HG02642 (cell line): ENCODE data around the gene LRP5.
"Not testable (repeated sequence)": the region's sequence is repeated elsewhere in the genome, so short reads cannot be mapped to it uniquely, and the experiment has no call there.

ENCODE experiments used
- ATAC-seq: cut with Tn5 transposase; IDR thresholded peaks from one replicate; pipeline ENCODE4 v1.9.1; 2021; ENCODE audit warnings: mild to moderate bottlenecking; ENCODE audit not compliant: unreplicated experiment, poor library complexity

LRP5 gene

DNA sequence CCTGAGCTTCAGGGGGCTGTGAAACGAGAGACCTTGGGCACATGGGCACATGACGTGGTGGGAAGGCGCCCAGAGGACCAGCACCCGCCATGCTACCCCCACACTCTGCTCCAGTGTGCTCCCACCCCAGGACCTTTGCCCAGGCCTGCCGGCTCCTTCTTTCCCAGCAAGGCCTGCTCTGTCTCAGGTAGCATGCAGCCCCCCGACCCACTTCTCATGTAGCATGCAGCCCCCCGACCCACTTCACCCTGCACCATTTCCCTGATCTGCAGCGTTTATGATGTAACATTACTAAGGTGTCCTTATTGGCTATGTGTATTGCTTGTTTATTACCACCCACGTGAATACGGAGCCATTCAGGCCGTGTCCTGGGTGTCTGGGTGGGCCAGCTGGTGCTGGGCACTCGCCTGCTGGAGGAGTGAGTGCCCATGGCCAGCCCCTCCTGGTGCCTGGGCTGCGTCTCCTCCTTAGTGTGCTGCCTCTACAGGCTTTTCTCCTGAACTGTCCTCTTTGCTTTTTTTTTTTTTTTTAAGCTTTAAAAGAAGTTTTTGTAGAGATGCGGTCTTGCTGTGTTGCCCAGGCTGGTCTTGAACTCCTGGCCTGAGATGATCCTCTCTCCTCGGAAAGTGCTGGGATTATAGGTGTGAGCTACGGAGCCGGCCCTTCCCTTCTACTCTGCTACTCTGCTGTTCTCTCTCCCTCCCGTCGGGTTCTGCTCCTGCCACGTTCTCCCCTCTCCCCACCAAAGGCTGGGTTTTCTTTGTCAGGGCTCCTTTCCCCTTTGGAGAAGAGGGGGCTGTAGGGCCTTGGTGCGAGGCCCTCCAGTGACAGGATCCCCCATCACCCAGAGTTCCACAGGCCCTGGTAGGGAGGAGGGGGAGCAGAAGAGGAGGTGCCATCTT lies 29.4 kb downstream of the LRP5 start:
- ATAC-seq, result no peak

GRCh38 chr11:68342459-68343158 lies 30.2 kb downstream of the LRP5 start:
- ATAC-seq, result no peak

GRCh38 chr11:68343761-68344256 lies 31.4 kb downstream of the LRP5 start:
- ATAC-seq, result no peak

DNA sequence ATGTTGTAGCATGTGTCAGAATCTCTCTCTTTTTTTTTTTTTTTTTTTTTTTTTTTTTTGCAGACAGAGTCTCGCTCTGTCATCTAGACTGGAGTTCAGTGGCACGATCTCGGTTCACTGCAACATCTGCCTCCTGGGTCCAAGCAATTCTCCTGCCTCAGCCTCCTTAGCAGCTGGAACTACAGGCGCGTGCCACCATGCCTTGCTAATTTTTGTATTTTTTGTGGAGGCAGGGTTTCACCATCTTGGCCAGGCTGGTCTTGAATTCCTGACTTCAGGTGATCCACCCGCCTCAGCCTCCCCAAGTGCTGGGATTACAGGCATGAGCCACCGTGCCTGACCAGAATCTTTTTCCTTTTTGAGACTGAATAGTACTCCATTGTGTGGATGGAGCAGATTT lies 32.4 kb downstream of the LRP5 start:
- not testable (repeated sequence) for ATAC-seq

DNA sequence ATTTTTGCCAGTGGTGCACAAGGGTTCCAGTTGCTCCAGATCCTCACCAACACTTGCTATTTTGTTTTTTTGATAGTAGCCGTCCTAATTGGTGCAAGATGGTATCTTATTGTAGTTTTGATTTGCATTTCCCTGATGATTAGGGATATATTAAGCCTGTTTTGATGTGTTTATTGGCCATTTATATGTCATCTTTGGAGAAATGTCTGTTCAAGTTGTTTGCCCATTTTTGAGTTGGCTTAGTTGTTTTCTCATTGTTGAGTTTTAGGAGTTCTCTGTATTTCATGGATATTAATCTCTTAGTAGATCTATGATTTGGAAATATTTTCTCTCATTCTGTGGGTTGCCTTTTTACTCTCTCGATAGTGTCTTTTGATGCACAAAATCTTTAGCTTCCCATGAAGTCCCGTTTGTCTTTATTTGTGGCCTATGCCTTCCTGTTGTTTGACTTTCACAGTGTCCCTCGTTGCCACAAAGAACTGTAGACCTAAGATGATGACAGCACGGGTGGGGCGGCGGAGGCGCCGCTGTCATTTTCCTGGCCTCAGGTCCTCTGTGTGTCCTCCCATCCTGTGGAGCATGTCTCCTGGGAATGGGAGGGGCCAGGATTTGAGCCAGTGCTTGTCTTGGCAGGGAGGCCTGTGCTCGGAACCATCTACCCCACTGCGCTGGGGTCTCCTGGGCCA lies 33.5 kb downstream of the LRP5 start:
- no peak for ATAC-seq

DNA sequence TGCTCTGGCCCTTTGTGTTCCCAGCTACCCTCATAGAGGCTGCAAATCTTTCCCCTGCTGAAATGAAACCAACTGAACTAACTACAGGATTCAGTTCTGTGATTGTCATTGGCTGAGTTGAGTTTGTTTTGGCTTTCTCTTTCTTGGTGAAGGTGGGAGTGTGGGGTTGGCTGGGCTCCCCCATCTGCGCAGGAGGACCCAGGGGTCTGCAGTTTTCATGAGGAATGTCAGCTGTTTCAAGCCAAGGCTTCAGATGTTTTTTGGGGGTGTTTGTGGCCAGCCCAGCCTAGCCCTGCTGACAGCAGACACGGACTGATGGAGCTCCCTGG lies 34.0 kb downstream of the LRP5 start:
- ATAC-seq, result no peak

DNA sequence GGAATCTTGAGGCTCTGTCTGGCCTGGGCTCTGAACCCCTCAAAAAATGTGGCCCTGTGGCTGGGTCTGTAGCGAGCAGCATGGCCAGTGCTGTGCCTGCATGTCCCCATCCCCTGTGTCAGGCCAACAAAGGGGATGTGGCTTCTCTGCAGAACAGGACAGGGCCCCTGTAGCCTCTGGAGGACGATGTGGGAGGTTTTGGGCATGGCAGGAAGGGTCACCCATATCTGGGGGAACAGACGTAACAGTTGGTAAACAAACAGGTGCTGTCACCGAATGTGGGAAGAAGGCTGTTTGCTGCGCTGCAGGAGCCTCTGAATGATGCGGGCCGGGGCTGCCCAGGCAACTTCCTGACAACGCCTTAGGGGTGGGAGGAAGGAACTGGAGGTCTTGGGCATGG lies 35.0 kb downstream of the LRP5 start:
- ATAC-seq, result no peak

DNA sequence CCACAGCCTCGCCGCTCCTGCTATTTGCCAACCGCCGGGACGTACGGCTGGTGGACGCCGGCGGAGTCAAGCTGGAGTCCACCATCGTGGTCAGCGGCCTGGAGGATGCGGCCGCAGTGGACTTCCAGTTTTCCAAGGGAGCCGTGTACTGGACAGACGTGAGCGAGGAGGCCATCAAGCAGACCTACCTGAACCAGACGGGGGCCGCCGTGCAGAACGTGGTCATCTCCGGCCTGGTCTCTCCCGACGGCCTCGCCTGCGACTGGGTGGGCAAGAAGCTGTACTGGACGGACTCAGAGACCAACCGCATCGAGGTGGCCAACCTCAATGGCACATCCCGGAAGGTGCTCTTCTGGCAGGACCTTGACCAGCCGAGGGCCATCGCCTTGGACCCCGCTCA lies 35.5 kb downstream of the LRP5 start:
- no peak for ATAC-seq

DNA sequence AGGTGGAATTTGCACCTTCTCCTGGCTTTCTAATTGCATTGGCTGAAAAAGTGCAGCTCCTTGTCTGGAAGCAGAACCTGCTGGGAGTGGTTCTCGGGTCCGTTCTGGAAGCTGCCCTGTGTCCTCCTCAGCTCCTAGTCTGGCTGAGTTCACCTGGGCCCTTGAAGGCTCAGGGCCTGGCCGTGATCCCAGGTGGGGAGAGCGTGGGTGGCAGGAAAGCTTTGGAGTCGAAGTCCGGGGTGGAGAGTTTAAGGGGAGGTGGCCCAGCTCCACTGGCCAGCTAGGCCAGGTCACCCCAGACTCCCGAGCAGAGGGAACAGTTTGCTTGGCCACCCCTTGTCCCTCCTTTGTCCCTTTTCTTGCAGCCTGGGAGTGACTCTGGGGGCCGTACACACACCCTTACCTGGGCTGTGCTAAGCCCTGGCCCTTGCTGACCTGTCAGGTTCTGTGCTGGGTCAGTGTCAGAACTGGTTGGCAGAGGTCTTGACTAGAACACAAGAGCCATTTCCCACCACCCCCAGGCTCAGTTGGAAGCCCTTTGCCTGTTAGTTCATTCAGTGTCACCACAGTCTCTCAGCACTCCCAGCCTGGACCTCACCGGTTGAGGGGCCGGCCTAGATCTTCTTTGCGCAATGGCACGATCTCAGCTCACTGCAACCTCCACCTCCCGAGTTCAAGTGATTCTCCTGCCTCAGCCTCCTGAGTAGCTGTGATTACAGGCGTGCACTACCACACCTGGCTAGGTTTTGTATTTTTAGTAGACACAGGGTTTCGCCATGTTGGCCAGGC lies 37.3 kb downstream of the LRP5 start:
- no peak for ATAC-seq

DNA sequence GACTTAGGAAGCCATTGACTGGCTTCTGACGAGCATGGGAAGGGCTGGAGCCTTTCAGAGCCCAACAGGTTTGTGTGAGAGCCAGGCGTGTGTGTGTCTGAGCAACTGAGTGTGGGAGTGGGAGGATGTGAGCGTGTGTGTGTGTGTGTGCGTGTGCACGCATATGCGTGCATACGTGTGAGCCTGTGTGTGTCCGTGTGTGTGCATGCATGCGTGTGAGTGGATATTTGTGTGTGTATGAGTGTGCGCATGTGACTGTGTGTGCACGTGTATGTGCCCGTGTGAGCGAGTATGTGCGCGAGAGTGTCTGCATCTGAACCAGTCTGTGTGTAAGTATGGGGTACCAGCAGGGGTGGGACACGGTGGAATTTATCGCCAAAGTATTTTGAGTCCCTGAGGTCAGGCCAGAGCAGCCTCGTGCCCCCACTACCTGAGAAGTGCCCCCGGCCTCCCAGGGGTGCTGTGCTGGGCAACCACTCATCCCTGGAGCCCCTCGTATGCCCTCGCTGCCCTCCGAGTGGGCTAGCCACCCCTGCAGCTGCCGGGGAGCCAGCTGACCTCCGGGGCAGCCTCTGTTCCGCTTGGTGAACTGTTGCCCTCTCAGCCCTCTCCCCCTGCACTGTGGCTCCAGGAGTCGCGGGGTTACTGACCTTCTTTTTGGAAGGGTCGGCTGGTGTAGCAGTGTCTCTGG lies 38.5 kb downstream of the LRP5 start:
- no peak for ATAC-seq

DNA sequence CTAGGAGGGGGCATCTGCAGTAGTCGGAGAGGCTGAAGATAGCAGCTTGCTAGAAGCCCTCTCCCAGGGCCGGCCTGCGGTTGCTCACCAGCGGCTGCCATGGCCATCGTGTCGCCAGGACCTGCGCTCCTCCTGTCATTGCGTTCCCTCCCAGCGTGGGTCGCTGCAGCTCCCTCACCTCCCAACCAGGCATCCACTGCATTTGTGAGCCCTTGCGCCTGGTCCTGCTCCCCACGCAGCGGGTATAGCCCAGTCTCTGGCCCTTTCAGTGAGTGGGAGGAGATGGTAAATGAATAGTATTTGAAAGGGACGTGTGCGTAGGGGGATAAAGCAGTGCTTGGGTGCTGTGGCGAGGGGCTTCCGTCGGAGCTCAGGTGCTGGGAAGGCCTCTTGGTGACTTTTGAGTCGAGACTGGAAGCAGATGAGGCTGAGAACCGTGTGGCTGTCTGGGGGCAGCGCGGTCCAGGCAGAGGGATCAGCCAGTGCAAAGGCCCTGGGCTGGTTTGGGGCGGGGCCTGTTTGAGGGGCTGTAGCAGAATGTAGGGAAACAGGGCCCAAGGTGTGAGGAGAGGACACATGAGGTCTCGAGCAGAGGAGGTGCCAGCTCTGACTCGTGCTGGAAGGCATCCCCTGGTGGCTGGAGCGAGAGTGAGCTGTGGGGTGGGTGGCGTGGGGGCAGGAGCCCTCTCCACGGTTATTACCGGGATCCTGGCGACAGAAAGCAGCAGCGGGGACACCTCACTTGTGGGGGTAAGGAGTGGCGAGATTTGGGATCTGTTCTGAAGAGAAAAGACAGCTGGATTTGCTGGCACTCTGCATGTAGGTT lies 39.3 kb downstream of the LRP5 start:
- ATAC-seq, result no peak

DNA sequence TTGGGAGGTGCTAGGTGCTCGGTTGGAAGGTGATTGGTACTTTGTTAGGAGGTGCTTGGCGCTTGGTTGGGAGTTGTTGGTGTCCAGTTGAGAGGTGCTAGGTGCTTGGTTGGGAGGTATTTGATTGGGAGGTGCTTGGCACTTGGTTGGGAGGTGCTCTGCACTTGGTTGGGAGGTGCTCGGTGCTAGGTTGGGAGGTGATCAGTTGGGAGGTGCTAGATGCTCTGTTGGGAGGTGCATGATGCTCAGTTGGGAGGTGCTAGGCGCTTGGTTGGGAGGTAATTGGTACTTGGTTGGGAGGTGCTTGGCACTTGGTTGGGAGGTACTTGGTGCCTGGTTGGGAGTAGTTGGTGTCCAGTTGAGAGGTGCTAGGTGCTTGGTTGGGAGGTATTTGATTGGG lies 40.2 kb downstream of the LRP5 start:
- no peak for ATAC-seq

GRCh38 chr11:68353118-68353517 lies 40.7 kb downstream of the LRP5 start:
- ATAC-seq, result no peak

- ATAC-seq, result no peak
Observed at GRCh38 chr11:68353669-68354068, 41.3 kb downstream of the LRP5 start.

- ATAC-seq, result no peak
Observed at GRCh38 chr11:68354148-68354872, 41.9 kb downstream of the LRP5 start.

GRCh38 chr11:68355471-68355870 lies 43.1 kb downstream of the LRP5 start:
- no peak for ATAC-seq

DNA sequence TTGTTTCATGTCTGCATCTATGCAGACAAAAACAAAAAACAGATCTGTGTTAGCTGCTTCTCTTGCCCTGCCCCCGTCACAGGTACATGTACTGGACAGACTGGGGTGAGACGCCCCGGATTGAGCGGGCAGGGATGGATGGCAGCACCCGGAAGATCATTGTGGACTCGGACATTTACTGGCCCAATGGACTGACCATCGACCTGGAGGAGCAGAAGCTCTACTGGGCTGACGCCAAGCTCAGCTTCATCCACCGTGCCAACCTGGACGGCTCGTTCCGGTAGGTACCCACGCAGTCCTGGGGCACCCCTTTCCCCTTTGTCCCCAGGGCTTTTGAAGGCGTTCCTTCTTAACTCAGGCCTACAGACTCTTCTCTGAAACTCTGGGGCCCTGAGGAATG lies 45.2 kb downstream of the LRP5 start:
- no peak for ATAC-seq

DNA sequence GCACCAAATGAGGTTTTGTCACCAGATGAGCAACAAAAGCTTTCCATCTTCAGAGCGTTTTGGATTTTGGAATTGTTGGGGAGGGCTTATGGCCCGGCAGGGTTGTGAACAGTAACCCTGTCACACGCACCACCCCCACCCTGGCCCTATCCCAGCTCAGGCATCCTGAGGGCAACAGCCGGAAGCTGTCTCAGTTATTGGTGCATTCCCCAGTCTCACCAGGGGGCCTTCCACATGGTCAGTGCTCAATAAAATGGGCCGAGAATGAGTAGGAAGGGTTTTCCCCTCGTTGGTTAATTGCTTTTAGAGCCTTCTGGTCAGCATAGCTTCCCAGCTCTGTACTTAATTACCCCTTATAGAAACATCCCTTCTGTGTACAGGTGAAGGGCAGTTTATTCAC lies 46.0 kb downstream of the LRP5 start:
- ATAC-seq, result no peak
